Esophagus squamous epithelium (tissue), 5 donors: ENCODE data around the gene ZSWIM5. TPM values are rescaled to one million over a fixed set of nuclear protein-coding genes. Genes with fewer than 3 reads are reported as not detected.

Experiments
- DNase-seq: peaks from one replicate; lab custom pipeline; 2025; lab: John Stamatoyannopoulos, UW
- H3K27ac ChIP-seq, 4 donors: fragments of 200-600 bp; sonication (generic); one replicate each; pipeline ENCODE4 v1.5.1; 2016 to 2019; ENCODE audit warnings: mild to moderate bottlenecking in 1 of 4
- H3K27me3 ChIP-seq, 4 donors: fragments of 200-600 bp; sonication (generic); 1 replicate in 3 of 4; 2 replicates in 1 of 4; pipeline versions ENCODE4 v1.5.1 to v1.6.0; 2017 to 2021; ENCODE audit warnings: antibody characterized with exemption in 1 of 4
- H3K36me3 ChIP-seq, 3 donors: fragments of 200-600 bp; sonication (generic); one replicate each; pipeline ENCODE4 v1.5.1; 2016 to 2019
- H3K4me1 ChIP-seq, 3 donors: fragments of 200-600 bp; sonication (generic); one replicate each; pipeline ENCODE4 v1.5.1; 2017 to 2019
- H3K4me3 ChIP-seq, 4 donors: fragments of 200-600 bp; sonication (generic); 1 replicate in 3 of 4; 2 replicates in 1 of 4; pipeline ENCODE4 v1.5.1; 2016 to 2019; ENCODE audit warnings: mild to moderate bottlenecking in 2 of 4, moderate library complexity in 1 of 4
- H3K9me3 ChIP-seq, 3 donors: fragments of 200-600 bp; sonication (generic); one replicate each; pipeline ENCODE4 v1.5.1; 2016 to 2019
- CTCF ChIP-seq, 6 experiments: fragments of 450-650 bp in 4 of 6; fragments of 200-600 bp in 2 of 6; sonication (generic) in 2 of 6; IDR thresholded peaks; one replicate each; pipeline ENCODE4 v1.5.1; 2016 to 2019; ENCODE audit warnings: antibody characterized with exemption in 6 of 6, mild to moderate bottlenecking in 4 of 6, moderate library complexity in 4 of 6
- POLR2A ChIP-seq, 4 donors: fragments of 450-650 bp; IDR thresholded peaks; one replicate each; pipeline ENCODE4 v1.6.1; 2017; ENCODE audit warnings: antibody characterized with exemption in 4 of 4, mild to moderate bottlenecking in 4 of 4, moderate library complexity in 3 of 4
- WGBS, 2 donors: methylation state at CpG; one replicate each; pipeline ENCODE4 v1.1.5; 2018; 5-methylcytosine and 5-hydroxymethylcytosine counted together
- intact Hi-C: fragments of 100-400 bp; cut with DNase I; formaldehyde crosslinking; loops from one replicate; pipeline ENCODE4 v1.15.0; 2022
- total RNA-seq, 4 donors: library from RNA; depleted of rRNA; stranded (reverse); fragments of >200 nt; gene quantifications; one replicate each; pipeline ENCODE4 v1.1.0, GENCODE V29; 2016
- donor health status: DM: yes; HTN: yes; CAD: no.

Gene ZSWIM5
- total RNA-seq, 4 donors from 2014 or later: 0.66 to 2.7 (median 1.6) TPM

- H3K27me3 ChIP-seq: no peaks in the 10 kb centered on the region
- peak overlapping the region in 1 of 4 donors; percentile 3 for H3K27ac ChIP-seq
- peaks cover 25 to 55% (median 35%) of the 10 kb centered on the region in 3 donors for H3K4me1 ChIP-seq
- WGBS, 2 donors: 38 to 93% methylated on average over 2 to 6 of the region's 6 CpGs
- intact Hi-C loops: loop anchor here (5.0 to 10.0 kb wide), 3 partner anchors 170 to 478 kb away; partner anchors contain the start of genes PTCH2 and TESK2
- DNase-seq: no peak
- H3K9me3 ChIP-seq: no peaks in the 10 kb centered on the region
- H3K36me3 ChIP-seq: peaks cover 0 to 33% (median 7%) of the 10 kb centered on the region in 3 donors
- no peak overlapping the region for H3K4me3 ChIP-seq
- TF ChIP-seq POLR2A (IDR thresholded peaks at IDR 0.05) (no peak), CTCF (IDR thresholded peaks at IDR 0.05) (peak; percentile 77 to 94 (median 84))
These were observed 191.9 kb downstream of the ZSWIM5 start for GRCh38 chr1:45014321-45015028.

GRCh38 chr1:45013551-45014209, 192.7 kb downstream of the ZSWIM5 start:
- DNase-seq: no peak
- Histone ChIP-seq H3K4me3 (no peak overlapping the region), H3K27ac (no peak overlapping the region), H3K36me3 (peaks cover 5 to 40% (median 15%) of the 10 kb centered on the region in 3 donors), H3K27me3 (no peaks in the 10 kb centered on the region), H3K4me1 (peaks cover 27 to 63% (median 39%) of the 10 kb centered on the region in 3 donors), H3K9me3 (no peaks in the 10 kb centered on the region)
- TF ChIP-seq POLR2A (IDR thresholded peaks at IDR 0.05): no peak
- no peak for TF ChIP-seq CTCF (IDR thresholded peaks at IDR 0.05)
- WGBS, 2 donors: 59 to 80% methylated on average over 4 to 9 of the region's 12 CpGs
- intact Hi-C loops: loop anchor here (5.0 to 10.0 kb wide), 3 partner anchors 169 to 479 kb away; partner anchors contain the start of genes PTCH2 and TESK2

- H3K4me1 ChIP-seq: peaks cover 27 to 58% (median 36%) of the 10 kb centered on the region in 3 donors
- peaks cover 14 to 50% (median 24%) of the 10 kb centered on the region in 3 donors for H3K36me3 ChIP-seq
- no peak for DNase-seq
- H3K4me3 ChIP-seq: peak overlapping the region; percentile 77 to 99 (median 94)
- TF ChIP-seq POLR2A (IDR thresholded peaks at IDR 0.05) (no peak), CTCF (IDR thresholded peaks at IDR 0.05) (no peak)
- peak overlapping the region; percentile 80 to 93 (median 82) for H3K27ac ChIP-seq
- WGBS, 2 donors: 7 to 8% methylated on average over 11 to 18 of the region's 21 CpGs
- intact Hi-C loops: loop anchor here (5.0 to 10.0 kb wide), 3 partner anchors 168 to 480 kb away; partner anchors contain the start of genes PTCH2 and TESK2
- no peaks in the 10 kb centered on the region for H3K9me3 ChIP-seq
- H3K27me3 ChIP-seq: no peaks in the 10 kb centered on the region
These were observed 193.6 kb downstream of the ZSWIM5 start for GRCh38 chr1:45012639-45013278.

- WGBS, 2 donors: 0 to 1% methylated on average over 15 to 18 of the region's 21 CpGs
- H3K4me1 ChIP-seq: peaks cover 27 to 58% (median 36%) of the 10 kb centered on the region in 3 donors
- intact Hi-C loops: loop anchor here (5.0 to 10.0 kb wide), 3 partner anchors 167 to 480 kb away; partner anchors contain the start of genes PTCH2 and TESK2
- peak in 2 of 6 experiments; percentile 3 to 38 for TF ChIP-seq CTCF (IDR thresholded peaks at IDR 0.05)
- peak in 1 of 4 donors; percentile 37 for TF ChIP-seq POLR2A (IDR thresholded peaks at IDR 0.05)
- peak; percentile 54 for DNase-seq
- peaks cover 20 to 57% (median 32%) of the 10 kb centered on the region in 3 donors for H3K36me3 ChIP-seq
- no peaks in the 10 kb centered on the region for H3K9me3 ChIP-seq
- peak within 1 kb of the TSS; percentile 77 to 99 (median 94) for H3K4me3 ChIP-seq
- no peaks in the 10 kb centered on the region for H3K27me3 ChIP-seq
- H3K27ac ChIP-seq: peak within 1 kb of the TSS; percentile 80 to 93 (median 82)
These were observed 194.4 kb downstream of the ZSWIM5 start, which contains the start of gene UROD for GRCh38 chr1:45011837-45012638. TSS of gene UROD (plus strand) at chr1:45012254. CDS start at chr1:45012266, 12 bp downstream.
